GM18517 (cell line): ENCODE results near the gene LSM2.
"Not testable (repeated sequence)": the region's sequence is repeated elsewhere in the genome, so short reads cannot be mapped to it uniquely, and the experiment has no call there.

ENCODE experiments used
- ATAC-seq: cut with Tn5 transposase; IDR thresholded peaks from one replicate; pipeline ENCODE4 v1.9.1; 2021; ENCODE audit warnings: mild to moderate bottlenecking, moderate library complexity; ENCODE audit not compliant: unreplicated experiment

LSM2 gene

DNA sequence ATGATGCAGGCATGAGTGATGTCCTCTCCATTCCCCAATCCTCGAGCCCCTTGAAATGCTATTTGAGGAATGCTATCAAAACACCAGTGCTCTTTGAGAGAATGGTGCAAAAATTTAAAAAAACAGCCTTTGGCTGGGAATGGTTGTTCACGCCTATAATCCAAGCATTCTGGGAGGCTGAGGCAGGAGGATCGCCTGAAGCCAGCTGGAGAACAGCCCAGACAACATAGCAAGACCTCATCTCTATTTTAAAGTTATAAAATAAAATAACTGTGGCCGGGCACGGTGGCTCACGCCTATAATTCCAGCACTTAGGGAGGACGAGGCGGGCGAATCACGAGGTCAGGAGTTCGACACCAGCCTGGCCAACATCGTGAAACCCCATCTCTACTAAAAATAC lies 7.0 kb downstream of the LSM2 start:
- no peak for ATAC-seq

DNA sequence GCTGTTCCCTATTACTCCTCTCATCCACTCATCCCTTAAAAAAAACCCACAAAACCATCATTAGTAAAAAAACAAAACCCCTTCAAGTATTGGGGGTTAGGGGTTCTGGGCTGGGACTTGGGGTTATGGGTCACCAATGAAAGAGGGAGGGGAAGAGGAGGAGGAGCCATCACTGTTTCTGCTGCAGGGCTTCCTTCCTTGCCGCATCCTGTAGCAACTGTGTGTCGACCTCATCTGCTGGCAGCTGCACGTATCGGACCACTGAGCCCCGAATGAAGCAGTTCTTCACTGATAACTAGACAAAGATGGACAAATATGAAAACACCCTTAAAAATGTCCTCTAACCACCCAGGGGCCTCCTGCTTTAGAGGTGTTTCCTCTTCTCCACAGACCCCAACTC lies 9.2 kb downstream of the LSM2 start:
- no peak for ATAC-seq

DNA sequence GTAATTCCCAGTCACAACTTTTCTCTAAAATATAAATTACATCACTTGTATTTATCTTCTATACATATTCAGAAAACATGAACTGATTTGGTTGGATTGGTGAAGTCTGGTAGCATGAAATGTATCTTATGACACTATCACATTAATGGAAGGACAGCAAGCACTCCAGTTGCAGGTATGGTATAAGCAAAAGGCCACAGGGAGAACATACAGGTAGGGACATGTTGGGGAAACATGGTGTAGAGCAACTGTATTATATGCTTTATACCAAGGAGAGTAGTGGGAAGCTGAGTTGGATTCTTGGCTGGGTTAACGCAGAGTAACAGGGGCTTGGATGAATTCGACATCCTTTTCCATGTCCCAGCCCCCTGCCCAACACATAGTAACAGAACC lies 9.8 kb downstream of the LSM2 start:
- no peak for ATAC-seq

DNA sequence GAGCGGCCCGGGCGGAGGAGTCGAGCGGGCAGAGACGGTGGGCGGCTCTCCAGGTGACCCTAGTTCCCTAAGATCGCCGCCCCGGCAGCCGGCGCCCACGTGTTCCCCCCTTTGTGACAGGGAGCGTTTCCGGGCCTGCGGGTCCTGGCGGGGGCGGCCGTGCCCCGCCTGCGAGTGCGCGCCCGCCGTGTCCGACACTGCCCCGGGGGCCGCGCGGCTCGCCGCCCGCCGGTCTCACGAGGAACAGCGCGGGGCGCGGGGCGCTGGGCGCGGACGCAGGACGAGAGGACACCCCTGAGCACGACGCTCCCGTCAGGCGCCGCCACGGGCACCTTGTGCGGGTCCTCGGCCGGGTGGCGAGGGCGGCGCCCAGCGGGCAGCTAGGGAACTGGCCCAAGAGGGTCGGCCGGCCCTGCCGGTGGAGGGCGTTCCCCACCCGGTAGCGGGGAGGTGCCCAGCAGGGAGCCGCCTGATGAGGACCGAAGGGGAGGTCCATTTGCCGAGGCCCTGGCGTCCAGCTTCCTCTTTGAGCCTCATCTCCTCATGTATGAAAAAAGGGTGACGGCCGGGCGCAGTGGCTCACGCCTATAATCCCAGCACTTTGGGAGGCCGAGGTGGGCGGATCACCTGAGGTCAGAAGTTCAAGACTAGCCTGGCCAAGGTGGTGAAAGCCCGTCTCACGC lies 11.0 kb downstream of the LSM2 start, which contains the start of gene VARS1:
VARS1 (minus strand) TSS at position 137 of the 683 bp plus-strand sequence. CDS start 535 bp downstream, outside the sequence.
- ATAC-seq, result no peak

- ATAC-seq, result no peak
These were observed 11.7 kb downstream of the LSM2 start for GRCh38 chr6:31794866-31795615.

- no peak for ATAC-seq
These were observed 12.4 kb downstream of the LSM2 start for GRCh38 chr6:31794294-31794865.

- not testable (repeated sequence) for ATAC-seq
These were observed 12.9 kb downstream of the LSM2 start for GRCh38 chr6:31793927-31794245.

- no peak for ATAC-seq
These were observed 14.0 kb downstream of the LSM2 start for GRCh38 chr6:31792761-31793171.

DNA sequence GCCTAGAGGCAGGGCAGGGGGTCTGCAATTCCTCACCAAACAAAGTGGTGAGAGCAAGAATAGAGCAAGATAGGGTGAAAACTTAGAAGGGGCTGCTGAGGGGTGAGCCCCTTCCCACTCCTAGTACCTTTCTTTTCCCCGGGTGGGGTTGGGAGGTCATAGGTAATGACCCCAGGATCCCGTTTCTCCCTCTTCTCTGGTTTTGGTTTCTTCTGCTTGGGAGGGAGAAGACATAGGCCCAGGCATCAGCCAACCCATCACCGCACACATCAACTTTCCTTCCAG lies 14.7 kb downstream of the LSM2 start:
- ATAC-seq, result no peak

DNA sequence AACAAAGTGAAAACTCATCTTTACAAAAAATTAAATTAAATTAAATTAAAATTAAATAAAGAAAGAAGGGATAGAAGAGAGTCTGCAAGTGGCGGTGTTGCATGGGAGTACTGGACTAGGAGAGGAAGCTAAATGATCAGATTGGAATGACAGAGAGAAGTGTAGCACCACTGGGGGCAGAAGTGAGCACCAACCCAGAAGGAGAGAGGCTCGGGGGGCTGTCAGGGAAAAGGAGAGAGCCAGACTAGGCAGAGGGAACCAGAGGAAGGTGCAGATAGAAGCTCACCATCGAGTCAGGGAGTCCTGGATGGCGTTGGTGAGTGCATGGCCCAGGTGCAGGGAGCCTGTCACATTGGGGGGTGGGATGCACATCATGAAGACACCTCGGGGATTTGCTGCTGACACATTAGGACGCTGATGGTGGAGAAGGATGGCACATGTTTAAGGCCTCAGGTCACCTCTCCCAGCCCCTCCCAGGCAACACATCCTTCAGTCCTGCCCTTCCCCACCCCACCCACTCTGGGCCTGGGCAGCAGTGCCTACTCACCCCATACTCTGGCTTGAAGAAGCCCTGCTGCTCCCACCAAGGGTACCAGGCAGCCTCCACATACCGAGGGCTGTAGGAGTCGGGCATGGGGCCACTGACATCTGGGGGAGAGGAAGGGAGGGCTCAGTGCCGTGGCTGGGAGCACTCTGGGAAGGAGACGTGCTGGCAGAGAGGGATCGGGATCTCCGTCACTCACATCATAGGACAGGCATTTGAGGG lies 15.3 kb downstream of the LSM2 start:
- no peak for ATAC-seq

DNA sequence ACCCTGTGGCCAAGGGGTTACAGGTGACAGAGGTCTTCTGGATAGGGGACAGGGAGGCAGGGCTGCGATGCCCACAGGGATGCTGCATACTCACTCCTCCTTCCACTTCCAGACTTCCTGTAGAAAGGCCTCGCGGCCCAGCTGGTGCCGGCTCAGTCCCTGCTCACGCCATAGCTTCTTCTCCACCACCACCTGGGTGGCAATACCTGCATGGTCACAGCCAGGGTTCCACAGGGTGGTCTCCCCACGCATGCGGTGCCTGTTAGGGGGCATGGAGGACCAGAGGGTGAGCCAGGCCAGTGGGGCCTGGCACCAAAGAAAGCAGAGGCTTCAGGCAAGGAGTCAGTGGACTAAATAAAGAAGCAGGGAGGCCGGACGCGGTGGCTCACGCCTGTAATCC lies 21.3 kb downstream of the LSM2 start:
- ATAC-seq, result no peak

DNA sequence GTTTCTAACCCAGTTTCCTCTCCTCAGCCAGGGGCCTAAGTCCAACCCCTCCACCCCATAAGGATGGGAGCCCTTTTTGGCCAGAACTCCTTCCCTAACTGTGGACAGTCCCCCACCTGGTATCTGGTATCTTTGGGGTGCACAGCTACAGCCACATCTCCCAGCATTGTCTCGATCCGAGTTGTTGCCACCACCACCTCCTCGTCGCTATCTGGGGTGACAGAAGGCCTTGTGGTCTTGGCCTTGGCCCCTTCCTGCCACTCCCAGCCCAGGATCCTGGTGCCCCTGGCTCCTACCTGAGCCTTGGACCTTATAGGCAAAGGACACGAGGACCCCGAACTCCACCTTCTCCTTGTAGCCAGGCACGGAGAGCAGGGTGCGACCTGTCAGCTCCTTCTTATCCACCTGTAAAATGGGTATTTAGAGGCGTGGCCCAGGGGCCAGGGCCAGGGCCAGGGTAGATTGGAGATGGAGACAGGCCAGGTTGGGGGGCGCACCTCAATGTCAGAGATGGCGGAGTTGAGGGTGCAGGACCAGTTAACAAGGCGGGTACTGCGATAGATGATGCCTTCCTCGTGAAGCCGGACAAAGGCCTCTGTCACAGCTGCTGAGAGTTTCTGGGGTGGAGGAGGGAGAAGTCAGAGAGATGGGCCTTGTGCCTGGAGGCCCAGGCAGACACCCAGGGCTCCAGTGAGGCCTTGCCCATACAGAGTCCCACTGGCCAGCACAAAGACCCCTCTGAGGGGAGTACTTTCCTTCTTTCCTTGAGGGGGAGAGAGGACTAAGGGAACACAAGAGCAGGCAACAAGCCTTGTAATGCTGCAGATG lies 22.5 kb downstream of the LSM2 start:
- no peak for ATAC-seq

DNA sequence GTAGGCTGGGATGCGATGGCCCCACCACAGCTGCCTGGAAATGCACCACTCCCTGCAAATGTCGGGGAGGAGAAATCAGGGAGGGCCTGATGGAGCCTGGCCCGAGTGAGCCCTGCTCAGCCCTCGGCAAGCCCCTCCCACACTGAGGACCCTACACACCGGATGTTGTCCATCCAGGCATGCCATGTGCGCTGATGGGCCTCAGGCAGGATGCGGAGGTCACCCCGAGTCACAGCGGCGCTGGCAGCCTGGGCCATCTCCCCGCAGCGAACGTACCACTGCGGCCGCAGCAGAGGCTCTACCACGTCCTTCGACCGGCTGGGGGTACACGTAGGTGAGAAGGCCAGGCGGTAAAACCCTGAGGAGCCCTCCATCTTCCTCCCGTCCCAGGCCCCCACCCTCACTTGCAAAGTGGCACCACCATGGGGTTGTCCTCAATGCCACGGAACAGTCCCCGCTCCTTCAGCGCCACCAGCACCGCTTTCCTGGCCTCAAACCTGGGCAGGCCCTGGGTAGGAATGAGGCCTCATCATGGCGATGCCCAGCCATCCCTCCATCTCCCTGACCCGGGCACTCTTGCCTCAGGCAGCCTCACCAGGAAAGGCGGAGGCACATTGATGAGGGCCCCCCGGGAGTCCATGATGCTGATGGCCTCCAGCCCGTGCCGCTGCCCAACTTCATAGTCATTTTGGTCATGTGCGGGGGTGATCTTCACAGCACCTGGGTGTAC lies 24.5 kb downstream of the LSM2 start:
- ATAC-seq, result no peak

GRCh38 chr6:31781244-31782125 lies 25.3 kb downstream of the LSM2 start:
- no peak for ATAC-seq

GRCh38 chr6:31780507-31781243 lies 26.1 kb downstream of the LSM2 start:
- ATAC-seq, result no peak

DNA sequence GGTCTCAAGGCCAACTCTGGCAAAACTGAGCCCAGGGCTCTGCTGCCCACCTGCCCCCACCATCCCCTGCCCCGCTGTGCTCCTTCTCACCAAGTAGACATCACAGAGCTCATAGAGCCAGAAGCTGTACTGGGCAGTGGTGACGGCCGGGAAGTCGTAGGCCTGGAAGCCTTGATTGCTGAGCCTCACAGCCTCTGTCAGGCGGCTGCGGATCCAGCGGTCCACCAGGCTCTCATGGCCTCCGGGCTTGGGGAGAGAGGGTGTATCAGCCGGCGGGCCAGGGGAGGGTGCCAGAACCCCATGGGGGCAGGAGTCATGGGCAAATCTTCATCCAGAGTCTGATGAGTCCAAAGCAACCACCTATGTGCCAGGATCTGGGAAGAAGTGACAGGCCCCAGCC lies 26.9 kb downstream of the LSM2 start:
- ATAC-seq, result no peak

GRCh38 chr6:31778999-31779885 lies 27.5 kb downstream of the LSM2 start:
- no peak for ATAC-seq

DNA sequence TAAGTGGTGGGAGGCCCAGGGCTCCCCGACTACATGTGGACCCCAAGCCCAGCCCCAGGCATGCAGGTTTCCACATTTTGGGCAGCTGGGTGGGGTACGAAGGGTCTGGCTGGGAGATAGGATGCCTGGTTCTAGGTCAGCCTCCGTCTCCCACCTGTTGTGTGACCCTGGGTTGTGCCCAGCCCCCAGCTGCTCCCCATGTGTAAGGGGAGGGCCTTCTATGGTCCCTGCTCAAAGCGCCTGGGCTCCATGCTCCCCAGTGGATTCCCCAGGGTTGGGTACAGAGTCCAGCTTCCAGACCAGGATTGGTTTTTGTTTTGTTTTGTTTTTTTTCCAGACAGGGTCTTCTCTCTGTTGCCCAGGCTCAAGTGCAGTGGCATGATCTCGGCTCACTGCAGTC lies 28.6 kb downstream of the LSM2 start:
- ATAC-seq, result no peak
